GM04503 (cell line): ENCODE results near the gene AP1G1.

Experiments used
- DNase-seq: peaks from one replicate; pipeline ENCODE4 v3.0.0-alpha.2; 2012; ENCODE audit warnings: low read depth

The AP1G1 gene

DNA sequence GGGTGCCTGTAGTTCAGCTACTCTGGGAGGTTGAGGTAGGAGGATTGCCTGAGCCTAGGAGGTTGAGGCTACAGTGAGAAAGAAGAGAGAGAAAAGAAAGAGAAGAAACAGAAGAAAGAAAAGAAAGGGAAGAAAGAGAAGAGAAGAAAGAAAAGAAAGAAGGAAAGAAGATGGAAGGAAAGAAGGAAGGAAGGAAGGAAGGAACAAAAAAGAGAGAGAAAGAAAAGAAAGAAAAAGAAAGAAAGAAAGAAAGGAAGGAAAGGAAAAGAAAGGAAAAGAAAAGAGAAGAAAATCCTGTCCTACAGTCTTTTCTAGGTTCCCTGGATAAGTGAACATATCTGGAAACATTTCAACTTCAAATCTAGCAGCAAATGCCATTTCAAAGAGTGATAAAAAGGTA is 54.5 kb downstream of the AP1G1 start:
- DNase-seq = no peak

DNA sequence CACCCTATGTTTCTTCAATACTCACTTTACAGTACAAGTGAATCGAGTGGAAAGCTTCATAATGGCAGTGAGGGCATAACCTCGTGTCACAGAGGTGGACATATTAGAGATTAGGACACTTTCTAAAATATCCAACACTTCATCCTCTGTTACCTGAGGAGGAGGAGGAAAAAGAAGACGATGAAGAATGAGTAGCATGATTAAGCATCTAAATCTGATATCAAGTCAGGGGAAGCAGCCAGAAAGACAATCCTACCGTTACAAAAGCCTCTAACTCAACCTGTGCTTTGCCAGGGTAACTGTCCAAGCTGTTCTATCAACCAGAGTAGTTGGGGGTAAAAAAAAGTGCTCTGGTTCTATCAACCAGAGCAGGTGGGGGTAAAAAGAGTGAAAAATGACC is 60.4 kb downstream of the AP1G1 start:
- DNase-seq = no peak

DNA sequence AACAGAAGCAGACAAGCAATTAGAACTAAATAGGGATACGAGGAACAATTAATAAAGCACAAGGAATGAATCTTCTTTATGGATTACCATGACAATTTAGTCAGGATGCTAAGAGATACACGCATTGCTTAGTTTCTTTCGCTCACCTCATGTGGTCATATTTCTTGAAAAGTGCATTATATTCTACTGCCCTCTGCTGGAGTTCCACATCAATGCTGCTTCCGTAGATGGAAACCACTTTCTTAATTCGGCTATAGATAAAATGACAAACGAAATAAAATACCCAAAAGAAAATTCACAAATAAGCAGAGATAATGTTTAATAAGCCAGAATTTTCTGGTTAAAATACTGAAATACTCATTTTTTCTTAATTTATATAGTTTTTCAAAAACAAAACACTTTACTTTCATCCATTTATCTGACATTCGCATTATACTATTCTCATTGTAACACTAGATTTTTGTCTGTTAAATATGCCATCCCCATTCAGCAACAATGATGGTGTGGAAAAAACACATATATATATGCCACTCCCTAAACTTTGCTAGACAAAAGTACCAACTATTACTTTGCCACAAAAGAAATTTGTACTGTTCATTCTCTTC is 62.1 kb downstream of the AP1G1 start:
- no peak for DNase-seq

DNA sequence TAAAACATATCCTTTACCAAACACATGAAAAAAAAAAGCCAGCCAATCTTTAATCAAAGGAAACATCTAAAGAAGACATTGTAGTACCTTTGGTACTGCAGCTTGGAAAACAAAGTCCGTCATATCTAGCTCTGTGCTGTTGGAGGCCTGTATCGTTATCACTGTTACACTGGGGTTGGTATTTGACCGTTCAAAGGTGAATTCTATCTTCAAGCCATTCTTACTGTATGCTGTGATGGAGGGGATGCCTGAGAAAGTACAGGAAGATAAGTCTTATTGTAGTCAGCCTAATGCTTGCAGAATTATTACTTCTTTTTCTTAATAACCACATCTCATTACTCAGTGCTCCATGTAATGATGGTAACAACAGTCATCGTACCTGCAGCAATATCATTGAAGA is 69.8 kb downstream of the AP1G1 start:
- no peak for DNase-seq

DNA sequence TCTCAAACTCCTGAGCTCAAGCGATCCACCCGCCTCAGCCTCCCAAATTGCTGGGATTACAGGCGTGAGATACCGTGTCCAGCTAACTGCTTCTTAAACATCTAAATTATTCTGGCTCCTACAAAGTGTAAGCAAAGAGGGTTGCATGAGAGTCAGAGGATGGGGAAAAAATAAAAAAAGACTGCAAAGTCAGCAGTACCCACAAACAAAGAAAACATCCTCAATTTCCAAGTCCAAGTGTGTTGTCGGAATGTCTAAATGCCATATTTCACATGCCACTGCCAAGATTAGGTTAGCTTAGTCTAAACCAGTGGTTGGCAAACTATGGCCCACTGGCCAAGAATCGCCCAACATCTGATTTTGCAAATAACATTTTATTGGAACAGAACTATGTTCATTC is 71.1 kb downstream of the AP1G1 start:
- no peak for DNase-seq

DNA sequence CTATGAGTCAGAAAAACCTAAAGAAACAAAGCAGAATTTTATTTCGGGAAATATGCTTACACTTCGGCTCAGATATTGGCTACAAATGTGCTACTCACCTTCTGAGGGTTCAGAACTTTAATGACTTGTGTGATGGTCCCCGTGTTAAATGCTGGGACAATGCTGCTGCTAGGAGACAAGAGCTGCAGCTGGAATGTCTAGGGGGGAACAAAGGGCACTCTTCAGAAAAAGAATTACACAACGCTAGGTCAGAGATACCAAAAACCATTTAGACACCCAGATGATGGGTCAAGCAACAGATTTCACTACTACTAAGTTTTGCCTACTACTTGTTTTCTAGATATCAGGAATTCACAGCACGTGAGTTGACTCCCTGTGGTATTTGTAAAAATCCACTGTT is 74.1 kb downstream of the AP1G1 start:
- DNase-seq = no peak

DNA sequence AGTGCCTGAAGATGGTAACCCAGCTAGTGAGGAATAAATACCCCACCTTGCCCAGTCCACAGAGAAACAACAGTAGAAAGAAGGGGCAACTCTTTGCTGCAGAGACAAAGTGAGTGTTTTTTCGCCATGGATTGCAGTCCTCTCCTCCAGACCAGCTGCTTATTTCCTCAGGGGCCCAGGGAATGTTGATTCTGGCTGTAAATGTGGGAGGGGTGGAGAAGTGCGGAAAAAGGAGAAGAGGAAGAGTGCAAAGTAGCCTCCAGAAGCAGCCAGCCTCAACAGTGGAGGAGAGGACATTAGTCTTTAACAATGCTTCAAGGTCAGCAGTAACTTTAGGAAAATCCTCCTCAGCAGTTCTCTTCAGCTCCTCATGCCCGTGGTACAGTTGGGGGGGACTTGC is 76.0 kb downstream of the AP1G1 start:
- DNase-seq = no peak

DNA sequence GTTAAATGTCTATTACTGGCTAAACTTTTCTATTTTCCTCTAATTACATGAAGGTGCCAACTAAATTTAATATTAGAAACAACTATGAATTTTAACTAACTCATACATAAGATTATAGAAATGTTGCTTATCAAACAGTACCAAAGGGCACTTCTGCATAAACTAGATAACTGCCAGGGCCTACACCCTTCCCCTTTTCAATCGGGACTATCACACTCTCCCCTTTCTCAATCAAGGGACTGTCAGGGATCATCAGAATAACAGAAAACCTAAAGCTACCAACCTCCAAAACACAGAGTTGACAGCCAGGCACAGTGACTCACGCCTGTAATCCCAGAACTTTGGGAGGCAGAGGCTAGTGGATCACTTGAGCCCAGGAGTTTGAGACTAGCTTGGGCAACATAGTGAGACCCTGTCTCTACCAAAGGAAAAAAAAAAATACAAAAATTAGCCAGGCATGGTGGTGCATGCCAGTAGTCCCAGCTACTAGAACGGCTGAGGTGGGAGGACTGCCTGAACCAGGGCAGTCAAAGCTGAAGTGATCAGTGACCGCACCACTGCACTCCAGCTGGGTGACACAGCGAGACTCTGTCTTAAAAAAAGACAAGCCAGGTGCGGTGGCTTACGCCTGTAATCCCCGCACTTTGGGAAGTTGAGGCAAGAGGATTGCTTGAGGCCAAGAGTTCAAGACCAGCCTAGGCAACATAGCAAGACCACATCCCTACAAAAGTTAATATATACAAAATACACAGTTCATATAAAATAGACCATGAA is 80.9 kb downstream of the AP1G1 start:
- DNase-seq = no peak

DNA sequence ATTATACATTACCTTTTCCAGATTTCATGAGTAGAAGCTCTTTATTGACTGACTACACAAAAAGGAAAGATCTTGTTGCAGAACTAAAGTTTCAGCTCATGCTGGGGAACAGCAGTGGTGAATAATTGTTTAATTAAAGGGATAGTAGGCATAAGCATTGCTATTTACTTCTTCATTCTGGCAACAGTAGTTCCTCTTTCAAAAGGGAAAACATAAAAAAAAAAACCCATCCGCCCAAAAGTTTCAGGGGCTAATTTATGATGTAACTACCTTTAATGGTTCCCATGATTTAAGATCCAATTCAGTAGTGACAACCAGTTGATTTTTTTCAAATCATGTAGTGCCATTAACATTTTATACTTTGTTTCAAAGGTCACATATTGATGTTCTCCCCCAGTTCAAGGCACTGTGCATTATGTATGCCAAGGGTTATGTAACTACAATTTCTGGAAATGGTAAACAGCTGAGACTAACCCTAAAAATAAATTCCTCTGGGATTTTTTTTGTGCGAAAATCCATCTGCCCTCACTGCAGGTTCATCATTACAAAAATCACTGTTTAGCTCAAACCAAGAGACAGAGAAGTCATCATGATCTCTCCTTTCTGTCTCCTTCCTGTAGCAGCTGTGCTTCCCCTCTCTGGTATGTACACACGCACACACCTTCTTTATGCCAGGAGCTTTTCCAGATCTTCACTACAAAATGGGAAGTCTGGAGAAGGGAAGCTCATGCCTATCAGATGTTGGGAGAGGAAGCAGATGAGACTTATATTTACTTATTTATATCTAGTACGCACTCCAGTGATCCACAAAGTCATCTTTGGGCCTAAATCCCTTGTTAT is 81.9 kb downstream of the AP1G1 start:
- no peak for DNase-seq

DNA sequence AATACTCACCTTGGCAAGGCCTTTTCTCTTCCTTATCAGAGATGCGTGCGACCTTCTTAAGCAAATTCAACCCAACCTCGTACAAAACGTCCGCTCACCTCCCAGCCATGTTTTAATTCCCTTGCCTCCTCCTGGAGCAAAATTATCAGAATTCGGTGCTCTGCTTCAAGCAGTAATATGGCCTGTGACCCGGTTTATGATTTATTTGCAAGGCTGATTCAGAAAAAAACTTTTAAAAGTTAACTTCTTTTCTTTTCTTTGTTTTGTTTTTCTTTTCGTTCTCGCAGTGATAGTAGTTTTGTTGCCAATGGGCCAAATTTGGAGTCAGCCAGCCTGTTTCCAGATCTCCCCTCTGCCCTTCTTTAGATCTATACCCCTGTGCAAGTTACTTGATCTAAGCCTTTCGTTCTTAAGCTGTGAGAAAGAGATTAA is 84.3 kb downstream of the AP1G1 start, which contains the start of gene PHLPP2:
Gene PHLPP2, minus strand, starts transcription at position 382 of the 432 bp plus-strand sequence. CDS start 9,906 bp downstream, outside the sequence.
- DNase-seq = no peak

DNA sequence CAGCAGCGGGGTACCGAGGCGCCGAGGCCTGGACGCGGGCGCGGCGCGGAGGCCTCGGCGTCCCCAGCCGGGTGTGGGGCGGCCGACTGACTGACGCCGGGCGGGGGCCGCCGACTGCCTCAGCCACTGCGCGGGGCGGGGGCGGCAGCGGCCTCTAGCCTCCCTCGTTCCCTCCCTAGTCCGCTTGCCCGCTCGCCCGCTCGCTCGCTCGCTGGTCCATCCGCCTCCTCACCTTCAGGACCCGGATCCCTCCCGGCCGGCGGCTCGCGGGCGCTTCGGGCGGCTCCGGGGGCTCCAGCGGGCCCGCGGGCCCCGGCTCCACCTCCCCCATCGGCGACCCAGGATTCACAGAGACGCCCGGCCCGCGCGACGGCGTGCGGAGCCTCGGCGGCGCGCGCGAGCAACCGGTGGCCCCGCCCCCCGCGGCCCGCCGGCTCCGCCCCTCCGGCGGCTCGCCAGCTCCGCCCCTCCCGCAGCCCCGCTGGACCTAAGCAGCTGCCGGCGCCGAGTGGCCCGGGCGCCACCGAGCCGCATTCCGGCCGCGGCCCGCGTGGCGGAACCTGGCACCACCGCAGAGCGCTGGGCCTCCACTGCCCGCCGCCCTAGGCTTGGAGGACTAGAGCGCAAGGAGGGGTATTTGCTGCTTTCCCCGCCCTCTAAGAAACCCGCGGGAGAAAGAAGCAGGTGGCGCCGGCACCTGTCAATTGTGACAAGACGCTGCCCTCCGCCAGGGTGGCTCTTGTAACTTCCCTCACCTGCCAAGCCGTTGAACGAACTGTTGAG is 84.9 kb downstream of the AP1G1 start:
- no peak for DNase-seq

DNA sequence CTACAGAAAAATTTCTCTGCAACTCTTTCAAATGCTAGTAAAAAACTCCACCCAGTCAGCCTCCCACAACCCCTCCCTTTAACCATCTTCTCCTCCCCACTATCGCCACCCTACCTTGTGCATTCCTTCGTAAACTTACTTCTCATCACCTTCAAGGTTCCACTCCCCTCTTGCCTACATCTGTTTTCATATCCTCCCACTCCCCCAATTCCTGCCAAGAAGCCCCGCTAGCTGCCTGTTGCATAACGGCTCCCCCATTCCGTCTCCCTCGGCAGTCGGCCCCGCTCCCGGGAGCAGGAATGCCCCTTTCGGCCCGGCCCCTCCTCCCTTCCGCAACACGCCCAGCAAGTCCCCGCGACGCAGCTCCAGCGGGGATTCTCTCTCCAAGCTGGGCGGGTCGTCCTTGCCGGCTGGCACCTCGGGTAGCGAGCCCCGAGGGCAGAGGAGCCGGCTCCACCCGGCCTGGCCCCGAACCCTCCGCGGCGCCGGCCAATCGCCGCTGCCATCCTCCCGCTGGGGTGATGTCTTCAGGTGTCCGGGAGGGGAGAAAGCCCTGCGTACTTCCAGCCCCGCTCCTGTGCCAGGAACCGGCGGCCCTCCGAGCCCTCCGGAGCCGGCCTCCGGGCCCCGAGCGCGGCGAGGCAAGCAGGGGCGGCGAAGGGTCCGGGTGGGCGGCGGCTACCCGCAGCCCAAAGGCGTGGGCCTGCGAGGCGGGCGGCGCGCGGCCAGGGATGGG is 85.7 kb downstream of the AP1G1 start:
- no peak for DNase-seq

DNA sequence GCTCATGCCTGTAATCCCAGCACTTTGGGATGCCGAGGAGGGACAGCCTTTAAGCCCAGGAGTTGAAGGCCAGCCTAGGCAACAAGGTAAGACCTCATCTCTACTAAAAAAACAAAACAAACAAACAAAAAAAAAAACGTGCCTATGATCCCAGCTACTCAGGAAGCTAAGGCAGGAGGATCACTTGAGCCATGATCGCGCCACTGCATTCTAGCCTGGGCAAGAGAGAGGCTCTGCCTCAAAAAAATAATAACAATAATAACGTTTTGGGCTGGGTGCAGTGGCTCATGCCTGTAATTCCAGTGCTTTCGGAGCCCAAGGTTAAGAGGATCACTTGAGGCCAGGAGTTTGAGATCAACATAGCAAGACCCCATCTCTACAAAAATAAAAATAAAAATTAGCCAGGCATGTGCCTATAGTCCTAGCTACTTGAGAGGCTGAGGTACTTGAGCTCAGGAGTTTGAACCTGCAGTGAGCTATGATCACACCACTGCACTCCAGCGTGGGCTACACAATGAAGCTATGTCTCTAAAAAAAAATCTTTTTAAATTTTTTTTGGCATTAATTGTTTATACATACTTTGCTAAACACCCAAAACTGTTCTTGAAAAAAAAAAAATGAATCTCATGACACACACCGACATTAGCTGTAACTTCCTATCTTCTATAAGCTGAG is 87.4 kb downstream of the AP1G1 start:
- DNase-seq = no peak

DNA sequence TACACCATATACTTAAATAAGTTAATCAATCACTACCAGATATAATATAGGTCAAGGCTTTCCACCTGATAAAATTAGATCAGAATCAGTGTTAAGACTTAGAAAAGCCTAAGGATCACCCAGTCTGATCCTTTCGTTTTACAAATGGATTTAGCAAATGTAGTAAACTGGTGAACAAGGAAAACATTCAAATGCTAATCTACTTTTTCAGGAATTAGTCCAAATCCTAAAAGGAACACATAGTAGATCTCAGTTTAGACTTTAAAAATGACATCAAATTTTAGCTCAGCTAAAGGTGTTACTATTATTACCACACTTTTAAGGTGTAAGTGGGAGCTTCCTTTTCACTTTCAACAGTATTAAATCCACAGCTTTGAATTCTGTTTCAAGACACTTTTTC is 96.1 kb downstream of the AP1G1 start:
- no peak for DNase-seq

DNA sequence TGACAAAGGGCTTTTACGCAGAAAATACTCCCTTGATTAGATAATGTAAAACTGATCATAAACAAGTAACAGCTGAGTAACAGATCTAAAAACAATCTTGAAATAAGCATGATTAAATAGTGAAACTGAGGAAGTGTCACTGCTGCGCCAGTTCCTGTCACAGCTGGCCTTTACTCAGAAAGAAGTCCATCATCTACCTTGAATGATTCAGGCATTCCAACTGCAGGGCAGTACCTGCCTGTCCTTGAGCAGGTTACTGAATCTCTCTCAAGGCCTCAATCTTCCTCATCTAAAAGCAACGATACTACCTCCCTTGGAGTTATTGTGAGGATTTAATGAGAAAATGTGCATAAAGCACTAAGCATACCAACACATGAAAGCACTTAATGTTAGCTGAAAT is 96.8 kb downstream of the AP1G1 start:
- no peak for DNase-seq

DNA sequence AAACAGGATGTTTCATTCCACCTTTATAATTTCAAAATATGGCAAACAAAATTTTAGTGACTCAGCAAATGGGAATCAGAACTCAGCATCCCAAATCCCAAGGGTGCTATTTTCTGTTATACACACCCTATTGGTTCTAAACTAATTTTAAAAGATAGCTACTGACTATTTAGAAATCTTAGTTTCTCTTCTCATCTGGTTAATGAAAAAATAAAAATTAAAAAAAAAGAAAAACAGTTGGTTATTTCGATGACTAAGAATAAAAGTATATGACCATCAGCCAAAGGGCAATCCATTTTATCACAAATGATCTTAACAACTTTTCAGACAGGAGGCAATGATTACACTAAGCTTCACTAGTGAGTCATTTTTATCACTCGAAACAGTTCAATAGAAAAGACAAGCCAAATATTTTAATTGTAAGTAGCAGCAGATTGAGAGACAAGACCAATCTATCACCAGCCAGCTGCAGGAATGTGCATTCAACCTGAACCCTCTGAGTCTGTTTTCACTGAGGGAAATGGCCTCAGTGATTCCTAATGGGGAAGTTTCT is 99.3 kb downstream of the AP1G1 start:
- peak; percentile 64 for DNase-seq

DNA sequence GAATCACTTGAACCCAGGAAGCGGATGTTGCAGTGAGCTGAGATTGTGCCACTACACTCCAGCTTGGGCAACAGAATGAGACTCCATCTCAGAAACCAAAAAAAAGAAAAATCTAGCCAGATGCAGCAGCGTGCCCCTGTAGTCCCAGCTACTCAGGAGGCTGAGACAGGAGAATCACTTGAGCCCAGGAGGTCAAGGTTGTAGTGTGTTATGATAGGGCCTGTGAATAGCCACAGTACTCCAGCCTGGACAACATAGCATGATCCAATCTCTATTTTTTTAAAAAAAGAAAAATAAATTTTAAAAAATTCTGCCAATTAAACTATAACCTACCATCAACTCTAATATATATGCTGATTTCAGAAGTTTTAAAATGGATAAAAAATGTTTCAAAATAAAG is 99.9 kb downstream of the AP1G1 start:
- DNase-seq = no peak

DNA sequence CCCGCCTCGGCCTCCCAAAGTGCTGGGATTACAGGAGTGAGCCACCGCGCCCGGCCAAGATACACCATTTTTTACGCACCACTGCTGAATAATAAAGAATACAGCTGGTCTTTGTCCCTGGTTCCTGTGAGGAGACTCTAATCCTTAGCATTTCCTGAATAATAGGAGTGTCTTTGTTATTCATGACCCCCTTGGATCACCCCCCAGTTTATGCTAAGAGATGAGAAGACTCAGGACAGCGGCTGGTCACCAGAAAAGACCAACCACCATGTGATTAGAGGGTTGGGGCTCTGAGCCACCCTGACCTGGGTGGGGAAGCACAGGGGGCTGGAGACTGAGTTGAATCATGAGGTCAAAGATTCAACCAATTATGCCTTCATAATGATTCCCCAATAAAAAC is 101.4 kb downstream of the AP1G1 start:
- DNase-seq = no peak

DNA sequence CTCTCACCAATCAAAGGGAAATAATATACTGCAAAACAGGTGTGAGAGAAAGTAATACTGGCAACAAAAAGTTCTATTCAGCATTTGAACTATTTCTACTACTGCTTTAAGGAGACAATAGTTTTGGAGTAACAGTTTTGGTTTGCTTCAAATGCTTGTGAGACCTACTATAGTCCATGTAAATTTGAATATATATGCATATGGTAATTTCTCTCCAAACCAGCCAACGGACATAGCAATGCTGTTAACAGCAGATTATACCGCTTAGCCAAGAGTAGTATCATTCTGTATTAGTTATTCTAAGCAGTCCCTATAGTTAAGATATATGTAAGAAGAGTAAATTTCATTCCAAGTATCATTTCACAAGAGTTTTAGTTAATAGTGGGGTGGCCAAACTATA is 102.6 kb downstream of the AP1G1 start:
- no peak for DNase-seq

DNA sequence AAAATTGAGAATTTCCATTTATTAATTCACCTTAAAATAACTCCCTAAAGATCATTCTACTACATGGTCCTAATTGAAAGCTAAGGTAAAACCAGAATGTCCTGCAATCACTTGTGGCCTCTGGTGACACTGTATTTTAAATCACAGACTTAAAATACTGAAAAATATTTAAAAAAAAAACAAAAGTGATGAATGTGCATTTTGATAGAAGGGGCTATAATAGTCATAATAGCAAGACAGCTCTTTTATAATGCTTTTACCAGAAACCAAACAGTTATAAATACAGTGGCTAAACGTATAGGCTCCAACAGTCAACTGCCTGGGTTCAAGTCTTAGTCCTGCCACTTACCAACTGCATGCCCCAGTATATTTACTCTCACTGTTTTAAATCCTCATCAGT is 105.3 kb downstream of the AP1G1 start:
- DNase-seq = no peak

DNA sequence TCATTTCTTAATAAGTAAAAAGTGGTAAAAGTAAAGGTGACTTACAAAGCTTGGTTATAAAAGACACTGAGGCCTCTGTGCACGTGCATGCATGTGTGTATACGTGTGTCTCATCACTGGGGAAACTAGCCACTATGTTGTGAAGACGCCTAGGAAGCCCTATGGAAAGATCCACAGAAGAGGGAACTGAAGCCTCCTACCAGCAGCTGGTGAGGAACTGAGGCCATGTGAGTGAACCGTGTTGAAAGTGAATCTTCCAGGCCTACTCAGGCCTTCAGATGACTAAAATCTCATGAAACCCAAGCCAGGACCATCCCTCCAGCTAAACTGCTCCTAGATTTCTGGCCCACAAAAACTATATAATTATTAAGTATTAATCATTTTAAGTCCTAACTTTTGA is 107.8 kb downstream of the AP1G1 start:
- DNase-seq = no peak
